ENCODE measurements around the gene TRPM4.

TRPM4 gene

DNA sequence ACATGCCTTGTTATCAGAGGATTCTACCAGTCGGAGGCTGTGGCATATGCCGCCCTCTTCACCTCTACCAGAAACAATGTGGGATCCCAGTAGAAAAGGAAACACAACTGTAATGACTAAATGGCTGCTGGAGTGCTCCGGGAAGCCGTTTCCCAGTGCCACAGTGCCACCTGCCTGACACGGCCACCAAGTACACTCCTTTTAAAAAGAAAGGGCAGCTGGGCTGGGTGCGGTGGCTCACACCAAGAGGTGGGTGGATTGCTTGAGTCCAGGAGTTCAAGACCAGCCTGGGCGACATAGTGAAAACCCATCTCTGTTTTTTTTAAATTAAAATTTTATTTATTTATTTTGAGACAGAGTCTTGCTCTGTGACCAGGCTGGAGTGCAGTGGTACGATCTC, 67.3 kb downstream of the TRPM4 start:
- H3K36me3 ChIP-seq (replicated peaks; ENCODE audit: insufficient read depth, low read length) = no peaks in the 10 kb centered on the region
- 0 out of 2 replicates have a peak overlapping the region, but pooled peaks have one; percentile 30 for H2AFZ ChIP-seq (ENCODE audit: low read length)
- TF ChIP-seq EZH2phosphoT487 (IDR thresholded peaks at IDR 0.05; ENCODE audit: low read length) = no peak
- TF ChIP-seq EZH2 (optimal IDR thresholded peaks at IDR 0.05; ENCODE audit: low read depth, low read length) = no peak
- peak; percentile 68 for TF ChIP-seq CTCF (IDR thresholded peaks at IDR 0.05; ENCODE audit: low read length)
- 0 out of 2 replicates have a peak, but pooled peaks cover 2% of the 10 kb centered on the region for H3K4me1 ChIP-seq (ENCODE audit: low read length)
- H3K4me2 ChIP-seq (ENCODE audit: low read depth, low read length) = peak overlapping the region; percentile 19; the same call in 1 of the 2 replicates
- no peak overlapping the region for H3K4me3 ChIP-seq (ENCODE audit: low read length)
- H3K9me3 ChIP-seq (replicated peaks; ENCODE audit: insufficient read depth, low read length) = no peaks in the 10 kb centered on the region
- H4K20me1 ChIP-seq (ENCODE audit: insufficient read depth, low read length) = no peaks in the 10 kb centered on the region
- no peaks in the 10 kb centered on the region for H3F3A ChIP-seq (ENCODE audit: insufficient read depth, low read length)
- no peak overlapping the region for H3K9ac ChIP-seq (ENCODE audit: low read length)
- H3K79me2 ChIP-seq (ENCODE audit: low read length) = no peaks in the 10 kb centered on the region
- H3K27me3 ChIP-seq (replicated peaks; ENCODE audit: insufficient read depth, low read length) = 0 out of 2 replicates have a peak, but pooled peaks cover 10% of the 10 kb centered on the region
- no peaks in the 10 kb centered on the region for H3K9me2 ChIP-seq (replicated peaks; ENCODE audit: insufficient read depth, low read length)
- no peak overlapping the region for H3K27ac ChIP-seq (ENCODE audit: low read length)
- peak; percentile 80 for DNase-seq

DNA sequence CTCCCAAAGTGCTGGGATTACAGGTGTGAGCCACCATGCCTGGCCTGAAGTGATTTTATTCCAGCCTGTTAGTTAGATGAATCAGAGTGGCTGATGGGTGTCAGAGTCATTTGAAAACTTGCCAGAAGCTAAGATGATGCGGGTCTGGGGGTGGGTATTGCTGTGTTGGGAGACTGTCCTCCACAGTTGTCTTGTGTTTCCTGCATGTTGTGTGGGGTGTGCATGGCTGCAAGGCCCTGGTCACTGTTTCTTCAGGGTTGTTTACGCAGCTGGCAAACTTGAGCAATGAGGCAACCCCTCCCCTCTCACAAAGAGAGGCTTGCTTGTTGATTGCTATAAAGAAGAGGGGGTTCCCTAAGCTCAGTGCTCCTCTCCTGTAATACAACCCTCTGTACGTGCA, 71.8 kb downstream of the TRPM4 start:
- no peaks in the 10 kb centered on the region for H3F3A ChIP-seq (ENCODE audit: insufficient read depth, low read length)
- H3K9me2 ChIP-seq (replicated peaks; ENCODE audit: insufficient read depth, low read length) = no peaks in the 10 kb centered on the region
- H3K4me2 ChIP-seq (ENCODE audit: low read depth, low read length) = no peak overlapping the region
- H3K36me3 ChIP-seq (replicated peaks; ENCODE audit: insufficient read depth, low read length) = no peaks in the 10 kb centered on the region
- H3K4me3 ChIP-seq (ENCODE audit: low read length) = no peak overlapping the region
- peaks cover 17% of the 10 kb centered on the region; the same call in 1 of the 2 replicates for H3K27me3 ChIP-seq (replicated peaks; ENCODE audit: insufficient read depth, low read length)
- no peaks in the 10 kb centered on the region for H3K9me3 ChIP-seq (replicated peaks; ENCODE audit: insufficient read depth, low read length)
- H4K20me1 ChIP-seq (ENCODE audit: insufficient read depth, low read length) = no peaks in the 10 kb centered on the region
- no peak overlapping the region for H3K9ac ChIP-seq (ENCODE audit: low read length)
- no peaks in the 10 kb centered on the region for H3K79me2 ChIP-seq (ENCODE audit: low read length)
- DNase-seq = no peak
- peaks cover 7% of the 10 kb centered on the region; the same call in 1 of the 2 replicates for H3K4me1 ChIP-seq (ENCODE audit: low read length)
- H3K27ac ChIP-seq (ENCODE audit: low read length) = no peak overlapping the region
- no peak overlapping the region for H2AFZ ChIP-seq (ENCODE audit: low read length)
- TF ChIP-seq CTCF (IDR thresholded peaks at IDR 0.05; ENCODE audit: low read length) (no peak), EZH2 (optimal IDR thresholded peaks at IDR 0.05; ENCODE audit: low read depth, low read length) (no peak), EZH2phosphoT487 (IDR thresholded peaks at IDR 0.05; ENCODE audit: low read length) (no peak)

GRCh38 chr19:49231389-49231788, 73.8 kb downstream of the TRPM4 start:
- DNase-seq = peak; percentile 42
- no peak for TF ChIP-seq EZH2phosphoT487 (IDR thresholded peaks at IDR 0.05; ENCODE audit: low read length)
- no peak for TF ChIP-seq CTCF (IDR thresholded peaks at IDR 0.05; ENCODE audit: low read length)
- no peak for TF ChIP-seq EZH2 (optimal IDR thresholded peaks at IDR 0.05; ENCODE audit: low read depth, low read length)
- Histone ChIP-seq H3K4me1 (ENCODE audit: low read length) (peaks cover 5% of the 10 kb centered on the region; the same call in 1 of the 2 replicates), H3K4me3 (ENCODE audit: low read length) (no peak overlapping the region), H3K36me3 (replicated peaks; ENCODE audit: insufficient read depth, low read length) (no peaks in the 10 kb centered on the region), H3K27me3 (replicated peaks; ENCODE audit: insufficient read depth, low read length) (peaks cover 29% of the 10 kb centered on the region), H3K4me2 (ENCODE audit: low read depth, low read length) (no peak overlapping the region), H3K9me3 (replicated peaks; ENCODE audit: insufficient read depth, low read length) (no peaks in the 10 kb centered on the region), H3F3A (ENCODE audit: insufficient read depth, low read length) (no peaks in the 10 kb centered on the region), H2AFZ (ENCODE audit: low read length) (no peak overlapping the region), H3K9ac (ENCODE audit: low read length) (no peak overlapping the region), H3K79me2 (ENCODE audit: low read length) (no peaks in the 10 kb centered on the region), H3K9me2 (replicated peaks; ENCODE audit: insufficient read depth, low read length) (no peaks in the 10 kb centered on the region), H3K27ac (ENCODE audit: low read length) (no peak overlapping the region), H4K20me1 (ENCODE audit: insufficient read depth, low read length) (no peaks in the 10 kb centered on the region)

Data from MM.1S (cell line).